Measurements from ENCODE around the gene LRRC55.
"Not testable (repeated sequence)": the region's sequence is repeated elsewhere in the genome, so short reads cannot be mapped to it uniquely, and the experiment has no call there.

LRRC55 gene

DNA sequence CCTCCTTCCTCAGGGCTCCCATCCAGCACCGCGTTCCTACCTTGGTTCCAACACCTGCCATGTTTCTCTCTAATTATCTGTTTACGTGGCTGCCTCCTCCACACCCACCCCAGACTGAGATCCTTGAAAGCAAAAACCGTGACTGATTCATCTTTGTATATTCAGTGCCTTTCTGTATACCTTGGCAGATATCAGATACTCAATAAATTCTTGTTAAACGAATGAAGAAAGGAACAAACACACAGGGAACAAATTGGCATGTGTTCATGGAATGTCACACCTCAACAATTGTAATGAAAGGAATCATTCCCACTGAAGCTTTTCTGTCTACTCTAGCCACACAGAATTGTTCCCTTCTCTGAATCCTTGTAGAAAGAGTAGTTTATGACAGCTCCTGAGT, 20.4 kb upstream of the LRRC55 start:
- no peak for DNase-seq (ENCODE audit: low spot score)

- no peak for DNase-seq (ENCODE audit: low spot score)
These were observed 19.4 kb upstream of the LRRC55 start for GRCh38 chr11:57162179-57162898.

DNA sequence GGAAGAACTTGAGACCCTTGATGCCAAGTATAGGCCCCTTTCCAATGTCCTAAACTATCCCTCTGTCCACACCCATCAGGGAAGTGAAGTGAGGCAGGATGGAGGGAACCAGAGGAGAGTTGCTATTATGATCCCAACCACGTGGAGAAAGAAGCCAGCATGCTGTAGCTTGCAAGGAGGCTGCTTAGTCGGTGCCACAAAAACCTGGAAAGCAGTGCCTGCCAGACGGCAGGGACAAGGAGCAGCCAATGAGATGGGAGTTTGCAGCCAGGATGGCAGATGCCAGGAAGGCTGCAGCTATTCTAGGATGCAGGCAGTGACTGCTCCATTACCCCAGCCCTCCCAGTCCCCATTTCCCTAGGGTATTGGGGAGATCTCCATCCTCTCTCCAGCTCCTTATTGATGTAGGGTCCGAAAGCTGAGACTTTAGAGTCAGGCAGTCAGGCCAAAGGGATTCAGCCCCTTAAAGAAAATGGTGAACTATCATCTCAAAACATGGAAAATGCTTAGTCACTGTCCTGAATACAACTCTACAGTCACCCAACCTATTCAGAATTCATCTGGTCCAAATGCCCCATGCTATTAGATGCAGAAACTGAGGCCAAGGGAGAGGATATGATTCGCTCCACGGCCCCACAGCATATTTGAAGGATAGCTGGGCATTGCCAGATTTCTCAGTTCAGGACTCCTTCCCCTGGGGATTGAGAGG, 18.4 kb upstream of the LRRC55 start:
- DNase-seq (ENCODE audit: low spot score) = no peak

- DNase-seq (ENCODE audit: low spot score) = no peak
These were observed 17.4 kb upstream of the LRRC55 start for GRCh38 chr11:57164317-57164716.

- no peak for DNase-seq (ENCODE audit: low spot score)
These were observed 14.5 kb upstream of the LRRC55 start for GRCh38 chr11:57167125-57167846.

GRCh38 chr11:57169732-57170313, 11.9 kb upstream of the LRRC55 start:
- not testable (repeated sequence) for DNase-seq (ENCODE audit: low spot score)

GRCh38 chr11:57172031-57172430, 9.7 kb upstream of the LRRC55 start:
- no peak for DNase-seq (ENCODE audit: low spot score)

- peak; percentile 35 for DNase-seq (ENCODE audit: low spot score)
These were observed 7.1 kb upstream of the LRRC55 start for GRCh38 chr11:57174656-57175055.

- no peak for DNase-seq (ENCODE audit: low spot score)
These were observed 6.3 kb upstream of the LRRC55 start for GRCh38 chr11:57175478-57175877.

- DNase-seq (ENCODE audit: low spot score) = no peak
These were observed 3.4 kb upstream of the LRRC55 start for GRCh38 chr11:57178334-57178733.

- DNase-seq (ENCODE audit: low spot score) = no peak
These were observed 2.1 kb upstream of the LRRC55 start for GRCh38 chr11:57179681-57180080.

DNA sequence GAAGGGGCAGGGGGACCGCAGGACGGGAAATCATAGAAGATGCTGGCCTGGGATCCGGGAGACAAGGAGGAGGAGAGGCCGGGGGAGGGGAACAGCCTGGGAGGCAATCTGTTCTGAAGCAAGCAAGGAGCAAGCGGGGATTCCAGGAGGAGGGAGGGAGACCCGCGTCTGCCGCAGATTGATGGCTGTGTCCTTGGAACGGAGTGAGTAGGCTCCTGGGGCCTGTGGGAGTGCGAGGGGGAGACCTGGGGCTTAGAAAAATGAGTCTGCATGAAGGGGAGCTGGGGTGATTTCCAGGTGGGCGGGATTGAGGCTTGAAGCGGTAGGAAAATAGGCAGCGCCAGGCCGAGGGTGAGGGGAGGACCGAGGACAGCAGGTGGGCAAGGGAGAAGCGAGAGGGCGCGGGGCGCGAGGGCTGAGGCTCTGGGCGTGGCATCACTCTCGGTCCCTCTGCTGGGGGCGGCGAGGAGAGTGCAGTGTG, 1.6 kb upstream of the LRRC55 start:
- DNase-seq (ENCODE audit: low spot score) = no peak

GRCh38 chr11:57180964-57181363, 789 bp upstream of the LRRC55 start:
- DNase-seq (ENCODE audit: low spot score) = no peak

- no peak for DNase-seq (ENCODE audit: low spot score)
These were observed 1.1 kb downstream of the LRRC55 start for GRCh38 chr11:57182896-57183295.

DNA sequence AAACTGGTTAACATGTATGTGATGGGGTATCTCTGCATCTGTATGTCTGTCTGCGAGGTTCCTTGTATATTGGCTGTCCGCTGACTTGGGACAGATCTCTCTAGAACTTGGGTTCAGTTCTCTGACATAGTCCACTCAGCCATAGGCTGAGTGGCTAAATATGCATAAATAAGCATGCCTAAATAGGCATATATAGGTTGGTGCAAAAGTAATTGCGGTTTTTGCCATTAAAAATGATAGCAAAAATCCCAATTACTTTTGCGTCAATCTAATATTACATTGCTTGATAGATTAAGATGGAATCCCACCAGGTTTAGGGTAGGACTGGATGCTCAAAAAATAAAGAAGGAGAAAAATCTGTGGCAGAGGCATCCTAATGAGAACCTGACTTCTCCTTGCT, 8.8 kb downstream of the LRRC55 start:
- DNase-seq (ENCODE audit: low spot score) = no peak

DNA sequence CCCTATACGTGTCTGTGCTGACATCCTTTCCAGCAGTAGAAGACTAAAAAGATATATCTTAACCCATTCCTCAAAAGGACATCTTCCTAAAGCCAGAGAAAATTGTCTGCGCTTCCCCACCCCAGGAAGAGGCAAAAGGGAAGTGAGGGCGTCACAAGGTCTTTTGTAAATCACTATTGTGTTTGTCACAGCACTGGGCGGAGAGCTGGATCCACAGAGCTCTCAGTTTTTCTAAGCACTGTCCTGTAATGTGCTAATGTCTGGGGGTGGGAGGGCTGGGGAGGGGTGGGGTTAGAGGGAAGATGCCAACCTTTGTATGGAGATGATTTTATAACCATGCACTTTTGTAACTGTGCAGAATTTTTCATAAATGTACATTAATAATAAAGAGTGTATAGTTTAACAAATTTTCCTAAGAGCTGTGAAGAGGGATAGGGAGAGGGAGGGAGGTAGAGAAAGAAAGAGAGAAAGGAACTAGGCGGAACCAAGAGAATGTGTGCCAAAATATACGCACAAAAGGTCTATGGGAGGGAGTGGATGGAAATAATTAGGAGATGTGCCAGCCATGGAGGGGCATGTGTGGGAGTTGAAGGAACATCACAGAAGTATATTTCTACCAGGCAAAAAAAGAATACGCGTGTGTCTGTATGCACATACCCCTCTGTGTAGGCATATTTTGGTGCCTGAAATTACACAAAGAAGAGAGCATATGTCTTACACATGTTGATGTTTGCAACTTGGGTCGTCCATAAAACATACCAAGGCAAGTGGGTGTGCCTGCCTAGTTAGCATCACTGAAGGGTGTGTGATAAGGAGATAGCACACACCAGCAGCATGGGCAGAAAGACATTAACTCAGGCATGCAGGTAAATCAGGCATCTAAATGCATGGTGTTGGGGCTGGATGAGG, 9.8 kb downstream of the LRRC55 start:
- no peak for DNase-seq (ENCODE audit: low spot score)

GRCh38 chr11:57192316-57192715, 10.6 kb downstream of the LRRC55 start:
- DNase-seq (ENCODE audit: low spot score) = no peak

- no peak for DNase-seq (ENCODE audit: low spot score)
These were observed 14.8 kb downstream of the LRRC55 start for GRCh38 chr11:57196596-57196995.

DNA sequence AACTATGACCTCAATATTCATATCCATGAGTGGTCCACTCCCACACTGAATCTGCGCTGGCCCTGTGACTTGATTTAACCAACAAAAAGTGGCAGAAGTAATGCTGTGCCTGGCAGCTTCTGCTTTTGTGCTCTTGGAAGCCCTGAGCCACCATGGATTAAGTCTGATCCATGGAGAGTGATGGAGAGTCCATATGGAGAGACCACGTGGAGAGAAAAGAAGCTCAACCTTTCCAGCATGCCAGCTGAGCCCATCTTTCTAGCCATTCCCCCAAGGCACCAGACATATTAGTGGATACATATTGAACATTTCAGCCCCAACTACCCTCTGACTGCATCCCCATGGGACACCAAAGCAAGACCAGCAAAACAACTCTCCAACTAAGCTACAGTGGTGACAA, 16.0 kb downstream of the LRRC55 start:
- DNase-seq (ENCODE audit: low spot score) = no peak

DNA sequence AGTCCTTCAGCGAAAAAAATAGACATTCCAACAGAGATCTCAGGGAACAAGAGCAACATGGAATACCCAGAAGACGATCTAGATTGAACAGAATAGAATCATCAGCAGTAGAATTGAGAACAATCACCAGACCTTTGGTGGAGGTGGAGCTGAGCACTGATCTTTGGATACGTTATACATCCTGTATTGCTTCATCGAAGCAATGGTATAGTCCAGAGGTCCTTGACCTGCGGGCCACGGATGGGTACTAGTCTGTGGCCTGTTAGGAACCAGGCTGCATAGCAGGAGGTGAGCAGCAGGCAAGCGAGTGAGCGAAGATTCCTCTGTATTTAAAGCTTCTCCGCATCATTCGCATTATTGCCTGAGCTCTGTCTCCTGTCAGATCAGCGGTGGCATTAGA, 17.6 kb downstream of the LRRC55 start:
- DNase-seq (ENCODE audit: low spot score) = no peak

DNA sequence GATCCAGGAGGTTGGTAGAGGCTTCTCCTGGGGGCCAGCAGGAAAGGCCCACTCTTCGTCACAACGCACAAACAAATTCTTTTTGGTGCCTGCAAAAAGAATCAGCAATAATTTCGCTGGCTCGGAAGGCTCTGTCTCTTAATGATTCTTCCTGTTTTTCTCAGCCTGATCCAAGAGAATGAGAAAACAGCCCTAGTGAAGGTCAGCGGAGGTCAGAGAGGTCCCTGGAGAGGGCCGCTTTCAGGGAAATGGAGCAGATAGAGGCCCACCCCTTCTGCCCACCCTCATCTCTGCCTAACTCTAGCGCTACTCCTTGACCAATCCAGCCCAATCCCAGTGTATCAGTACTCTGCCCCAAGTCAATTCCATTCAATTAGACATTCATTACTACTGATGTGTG, 19.2 kb downstream of the LRRC55 start:
- DNase-seq (ENCODE audit: low spot score) = no peak

GRCh38 chr11:57202281-57202680, 20.5 kb downstream of the LRRC55 start:
- no peak for DNase-seq (ENCODE audit: low spot score)

Measured in SW480 (cell line).